AG09309 (cell line): ENCODE measurements around the gene ESYT3.
"Not testable (repeated sequence)": the region's sequence is repeated elsewhere in the genome, so short reads cannot be mapped to it uniquely, and the experiment has no call there.

ENCODE experiments used
- DNase-seq: peaks from one replicate; pipeline ENCODE4 v3.0.0-alpha.2; 2010; ENCODE audit warnings: low read depth
- H3K4me3 ChIP-seq: 2 replicates; pipeline ENCODE4 v1.5.1; 2011; ENCODE audit warnings: mild to moderate bottlenecking, low read depth, low read length, moderate library complexity; ENCODE audit not compliant: control insufficient read depth
- TF ChIP-seq, protein P1 (sequence below): IDR thresholded peaks from 2 replicates; pipeline ENCODE4 v1.5.1; 2011; ENCODE audit warnings: mild to moderate bottlenecking, low read depth, low read length, inconsistent platforms; ENCODE audit not compliant: insufficient read depth, control insufficient read depth; ENCODE audit errors: missing control alignments

ESYT3 gene

DNA sequence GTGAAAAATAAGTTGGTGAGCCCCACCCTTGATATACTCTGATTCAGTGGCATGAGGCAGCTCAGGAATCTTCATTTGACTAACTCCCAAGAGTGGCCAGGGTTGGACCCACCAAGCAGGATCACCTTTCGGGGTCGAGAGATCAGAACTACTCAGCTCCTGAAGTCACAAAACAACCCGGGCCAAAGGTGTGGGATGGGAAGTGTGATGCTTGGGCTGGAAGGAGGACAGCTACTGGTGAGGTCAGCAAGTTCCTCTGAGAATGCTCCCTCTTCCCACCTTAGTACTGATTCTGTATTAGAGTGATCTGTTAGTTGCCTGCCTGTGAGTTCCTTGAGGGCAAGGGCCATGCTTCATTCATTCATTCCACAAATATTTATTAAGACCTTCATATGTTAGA is 15.1 kb downstream of the ESYT3 start:
- no peak for DNase-seq
- H3K4me3 ChIP-seq: no peak overlapping the region
- TF ChIP-seq, protein P1, sequence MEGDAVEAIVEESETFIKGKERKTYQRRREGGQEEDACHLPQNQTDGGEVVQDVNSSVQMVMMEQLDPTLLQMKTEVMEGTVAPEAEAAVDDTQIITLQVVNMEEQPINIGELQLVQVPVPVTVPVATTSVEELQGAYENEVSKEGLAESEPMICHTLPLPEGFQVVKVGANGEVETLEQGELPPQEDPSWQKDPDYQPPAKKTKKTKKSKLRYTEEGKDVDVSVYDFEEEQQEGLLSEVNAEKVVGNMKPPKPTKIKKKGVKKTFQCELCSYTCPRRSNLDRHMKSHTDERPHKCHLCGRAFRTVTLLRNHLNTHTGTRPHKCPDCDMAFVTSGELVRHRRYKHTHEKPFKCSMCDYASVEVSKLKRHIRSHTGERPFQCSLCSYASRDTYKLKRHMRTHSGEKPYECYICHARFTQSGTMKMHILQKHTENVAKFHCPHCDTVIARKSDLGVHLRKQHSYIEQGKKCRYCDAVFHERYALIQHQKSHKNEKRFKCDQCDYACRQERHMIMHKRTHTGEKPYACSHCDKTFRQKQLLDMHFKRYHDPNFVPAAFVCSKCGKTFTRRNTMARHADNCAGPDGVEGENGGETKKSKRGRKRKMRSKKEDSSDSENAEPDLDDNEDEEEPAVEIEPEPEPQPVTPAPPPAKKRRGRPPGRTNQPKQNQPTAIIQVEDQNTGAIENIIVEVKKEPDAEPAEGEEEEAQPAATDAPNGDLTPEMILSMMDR: no peak

DNA sequence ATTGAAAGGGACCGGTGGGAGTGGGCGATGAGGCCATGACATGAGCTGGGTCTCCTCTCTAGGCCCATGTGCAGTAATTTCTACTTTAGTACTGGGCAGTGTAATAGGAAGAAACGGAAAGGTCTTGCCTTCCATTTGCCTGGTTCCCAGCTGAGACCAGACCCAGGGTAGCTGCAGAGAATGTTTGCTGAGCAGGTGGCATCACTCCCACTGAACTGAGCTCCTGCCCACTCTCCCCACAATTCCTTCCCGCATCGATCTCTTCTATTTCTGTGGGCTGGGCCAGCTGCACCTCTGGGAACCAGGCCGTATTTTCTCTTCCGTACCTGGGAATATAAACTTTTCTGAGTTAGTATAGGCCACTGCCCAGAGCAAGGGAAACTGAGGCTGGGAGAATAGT is 15.8 kb downstream of the ESYT3 start:
- H3K4me3 ChIP-seq: no peak overlapping the region
- DNase-seq: no peak
- TF ChIP-seq, protein P1: no peak

DNA sequence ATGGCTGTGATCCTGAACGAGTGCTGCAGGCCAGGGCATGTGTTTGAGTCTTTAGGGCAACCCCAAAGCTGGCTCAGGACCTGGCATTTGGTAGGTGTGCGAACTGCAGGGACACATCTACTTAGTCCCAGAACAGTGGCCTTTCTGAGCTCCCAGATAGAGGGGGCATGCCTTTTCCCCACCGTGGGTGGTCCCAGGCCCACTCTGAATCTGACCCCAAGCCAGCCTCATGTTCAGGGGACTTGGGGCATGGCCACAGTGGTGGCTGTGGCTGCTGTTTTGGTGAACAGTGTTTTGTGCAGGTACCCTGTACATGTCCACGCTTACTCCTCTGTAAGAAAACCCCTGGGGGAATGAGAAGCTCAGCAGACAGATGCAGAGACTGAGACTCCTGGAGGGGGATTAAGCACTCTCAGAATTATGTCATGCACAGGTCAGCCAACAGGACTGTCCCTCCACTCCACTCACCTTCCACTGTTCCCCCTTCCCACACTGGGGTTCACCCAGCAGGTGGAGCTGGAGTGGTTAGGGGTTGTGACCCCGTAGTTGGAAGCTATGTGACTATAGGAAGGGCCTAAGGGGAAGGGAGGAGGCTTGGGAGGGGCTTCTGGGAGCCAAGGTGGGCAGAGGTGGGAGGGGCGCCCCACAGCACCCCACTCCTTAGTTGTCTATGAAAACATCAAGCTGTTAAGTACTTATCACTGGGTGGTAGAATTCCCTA is 16.4 kb downstream of the ESYT3 start:
- DNase-seq: no peak
- TF ChIP-seq, protein P1: no peak
- H3K4me3 ChIP-seq: no peak overlapping the region

DNA sequence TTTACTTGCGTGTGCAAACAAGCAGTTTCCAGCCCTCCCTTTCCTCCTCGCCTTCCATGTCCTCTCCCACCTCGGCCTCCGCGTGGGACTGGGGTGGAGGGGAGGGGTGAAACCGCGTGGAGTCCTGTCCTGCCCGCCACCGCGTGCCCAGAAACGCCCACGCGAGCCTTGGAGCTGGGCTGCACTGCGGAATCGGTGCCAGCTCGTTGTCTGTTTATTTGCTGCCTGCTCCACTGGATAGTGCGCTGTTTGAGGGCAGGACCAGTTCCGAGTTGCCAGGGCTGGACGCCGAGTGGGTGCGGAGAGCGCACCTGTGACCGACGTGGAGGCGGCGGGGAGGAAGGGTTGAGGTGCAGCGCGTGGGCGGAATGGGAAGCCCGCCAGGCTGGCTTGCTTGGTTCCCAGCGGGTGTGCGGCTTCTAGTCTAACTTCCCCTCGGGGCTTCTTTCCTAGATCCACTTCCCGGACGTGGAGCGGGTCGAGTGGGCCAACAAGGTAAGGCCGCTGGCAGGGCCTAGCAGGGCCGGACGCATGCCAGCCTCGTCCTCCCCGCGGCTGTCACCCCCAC is 17.3 kb downstream of the ESYT3 start:
- TF ChIP-seq, protein P1: no peak
- H3K4me3 ChIP-seq: no peak overlapping the region
- no peak for DNase-seq

DNA sequence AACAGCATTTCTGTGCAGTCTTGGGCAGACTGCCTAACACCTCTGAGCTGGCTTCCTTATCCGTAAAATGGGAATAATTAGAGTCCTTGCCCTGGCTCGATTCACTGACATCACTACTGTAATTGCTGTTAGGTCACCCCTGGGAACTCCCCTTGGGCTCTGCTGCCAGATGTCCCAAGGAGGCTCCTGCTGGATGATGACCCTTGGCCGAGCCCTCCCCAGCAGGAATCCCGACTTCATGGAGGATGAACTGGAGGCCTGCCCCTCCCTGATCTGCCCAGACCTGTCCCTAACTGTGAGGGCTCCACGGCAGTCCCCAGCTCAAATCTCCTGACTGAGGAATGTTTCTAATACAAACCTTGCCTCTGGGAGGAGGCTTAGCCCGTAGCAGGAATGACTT is 18.0 kb downstream of the ESYT3 start:
- TF ChIP-seq, protein P1: no peak
- no peak for DNase-seq
- H3K4me3 ChIP-seq: no peak overlapping the region

DNA sequence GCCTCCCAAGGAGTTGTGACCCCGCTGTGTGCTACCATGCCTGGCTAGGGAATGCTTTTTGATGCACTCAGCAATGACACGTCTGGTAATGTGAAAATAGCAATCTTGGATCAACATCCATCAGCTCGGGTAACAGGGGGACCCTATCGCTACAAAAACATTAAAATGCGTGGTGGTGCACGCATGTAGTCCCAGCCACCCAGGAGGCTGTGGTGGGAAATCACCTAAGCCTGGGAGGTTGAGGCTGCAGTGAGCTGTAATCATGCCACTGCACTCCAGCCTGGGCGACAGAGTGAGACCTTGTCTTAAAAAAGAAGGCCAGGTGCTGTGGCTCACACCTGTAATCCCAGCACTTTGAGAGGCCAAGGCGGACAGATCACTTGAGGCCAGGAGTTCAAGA is 19.5 kb downstream of the ESYT3 start:
- H3K4me3 ChIP-seq, DNase-seq: not testable (repeated sequence)

DNA sequence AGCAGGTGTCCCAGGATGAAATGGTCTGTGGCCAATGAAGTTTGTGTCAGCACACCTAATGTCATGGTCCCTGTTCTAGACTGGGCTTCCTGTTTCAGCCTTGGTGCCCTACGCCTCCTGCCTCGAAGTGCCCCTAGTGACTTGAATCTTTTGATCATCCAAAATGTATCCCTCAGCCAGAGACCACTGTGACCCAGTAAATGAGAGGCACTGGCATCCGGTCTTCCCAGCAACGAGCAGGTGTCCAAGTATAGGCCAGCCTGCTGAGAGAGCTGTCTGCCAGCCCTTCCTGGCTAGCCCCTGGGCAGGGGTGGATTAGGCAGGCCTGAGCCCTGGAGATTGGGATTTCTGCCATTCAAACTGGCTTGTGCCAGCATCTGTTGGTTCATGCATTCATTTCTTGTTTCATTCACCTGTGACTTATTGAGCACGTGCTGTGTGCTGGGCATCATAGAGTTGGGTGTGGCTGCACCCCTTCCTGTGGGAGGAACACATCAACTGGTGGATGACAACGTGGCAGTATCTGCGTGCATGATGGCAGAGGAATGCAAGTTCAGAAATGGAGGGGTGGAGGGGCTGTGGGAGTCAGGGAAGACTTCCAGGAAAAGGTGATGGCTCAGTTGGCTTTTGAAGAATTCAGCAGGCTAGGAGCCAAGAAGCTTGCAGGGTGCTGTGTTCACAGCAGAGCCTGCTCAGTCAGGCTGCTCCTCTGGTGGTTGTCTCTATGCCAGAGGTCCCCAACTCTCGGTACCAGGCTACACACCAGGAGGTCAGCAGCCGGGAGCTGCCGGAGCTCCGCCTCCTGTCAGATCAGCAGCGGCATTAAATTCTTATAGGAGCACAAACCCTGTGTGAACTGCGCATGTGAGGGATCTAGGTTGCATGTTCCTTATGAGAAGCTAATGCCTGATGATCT is 21.6 kb downstream of the ESYT3 start:
- TF ChIP-seq, protein P1: no peak
- no peak for DNase-seq
- no peak overlapping the region for H3K4me3 ChIP-seq
